CD14-positive monocyte (primary cell): ENCODE measurements around the gene SMIM43. TPM values are rescaled to one million over a fixed set of nuclear protein-coding genes. Genes with fewer than 3 reads are reported as not detected.

Experiments
- DNase-seq, 3 donors: peaks; one replicate each; pipeline ENCODE4 v3.0.0-alpha.2; 2011 to 2022
- H2AFZ ChIP-seq: 2 replicates; pipeline ENCODE4 v1.6.0; 2012; ENCODE audit warnings: mild to moderate bottlenecking, low read depth, low read length, inconsistent platforms; ENCODE audit not compliant: insufficient read depth, poor library complexity, severe bottlenecking
- H3K27ac ChIP-seq, 2 donors: 1 replicate in 1 of 2; 2 replicates in 1 of 2; pipeline ENCODE4 v1.5.1; 2012 to 2013; ENCODE audit warnings: low read length in 2 of 2, control low read depth in 1 of 2, inconsistent platforms in 1 of 2, low read depth in 1 of 2, mild to moderate bottlenecking in 1 of 2
- H3K27me3 ChIP-seq, 2 donors: one replicate each; pipeline versions ENCODE4 v1.6.0 to v1.6.1; 2011 to 2013; ENCODE audit warnings: low read length in 2 of 2; ENCODE audit not compliant: control insufficient read depth in 2 of 2, insufficient read depth in 2 of 2
- H3K36me3 ChIP-seq, 2 donors: replicated peaks in 1 of 2; 1 replicate in 1 of 2; 2 replicates in 1 of 2; pipeline versions ENCODE4 v1.5.1 to v1.6.1; 2012 to 2013; ENCODE audit warnings: low read length in 2 of 2, control low read depth in 1 of 2, inconsistent platforms in 1 of 2, mild to moderate bottlenecking in 1 of 2; ENCODE audit not compliant: insufficient read depth in 2 of 2, control insufficient read depth in 1 of 2
- H3K4me1 ChIP-seq, 2 donors: 1 replicate in 1 of 2; 2 replicates in 1 of 2; pipeline versions ENCODE4 v1.5.1 to v1.6.1; 2012 to 2013; ENCODE audit warnings: low read length in 2 of 2, control low read depth in 1 of 2, inconsistent platforms in 1 of 2, mild to moderate bottlenecking in 1 of 2, moderate library complexity in 1 of 2; ENCODE audit not compliant: insufficient read depth in 2 of 2, control insufficient read depth in 1 of 2
- H3K4me2 ChIP-seq: replicated peaks from 2 replicates; pipeline ENCODE3; 2012; ENCODE audit warnings: low read length, moderate library complexity, mild to moderate bottlenecking; ENCODE audit not compliant: poor library complexity, severe bottlenecking; ENCODE audit errors: extremely low read depth
- H3K4me3 ChIP-seq, 3 experiments: fragments of 200-600 bp in 1 of 3; sonication (generic) in 1 of 3; replicated peaks in 1 of 3; 1 replicate in 2 of 3; 2 replicates in 1 of 3; pipeline ENCODE4 v1.5.1; 2011 to 2013; ENCODE audit warnings: low read length in 3 of 3, mild to moderate bottlenecking in 3 of 3, control low read depth in 2 of 3, low read depth in 2 of 3, inconsistent platforms in 1 of 3, moderate library complexity in 1 of 3
- H3K79me2 ChIP-seq: 2 replicates; pipeline ENCODE4 v1.6.0; 2012; ENCODE audit warnings: mild to moderate bottlenecking, control low read depth, inconsistent platforms, low read length, moderate library complexity; ENCODE audit not compliant: insufficient read depth
- H3K9ac ChIP-seq: 2 replicates; pipeline ENCODE4 v1.6.0; 2017; ENCODE audit warnings: low read length, mild to moderate bottlenecking; ENCODE audit not compliant: insufficient read depth, poor library complexity, severe bottlenecking
- H3K9me3 ChIP-seq, 2 donors: replicated peaks in 1 of 2; 1 replicate in 1 of 2; 2 replicates in 1 of 2; pipeline versions ENCODE4 v1.5.1 to v1.6.1; 2012 to 2013; ENCODE audit warnings: low read length in 2 of 2, control low read depth in 1 of 2; ENCODE audit not compliant: control insufficient read depth in 1 of 2, insufficient read depth in 1 of 2
- H4K20me1 ChIP-seq: 2 replicates; pipeline ENCODE4 v1.6.0; 2012; ENCODE audit warnings: mild to moderate bottlenecking, low read length, control low read depth, moderate library complexity; ENCODE audit not compliant: insufficient read depth
- H3K27ac Mint-ChIP-seq, 7 donors: one replicate each; pipeline ENCODE4 v1.8.0; 2020; ENCODE audit warnings: mild to moderate bottlenecking in 7 of 7, mixed read lengths in 7 of 7, moderate library complexity in 6 of 7, inconsistent platforms in 2 of 7
- H3K27me3 Mint-ChIP-seq, 3 donors: one replicate each; pipeline ENCODE4 v1.8.0; 2021 to 2022; ENCODE audit warnings: low read depth in 3 of 3, mild to moderate bottlenecking in 3 of 3, mixed read lengths in 3 of 3, moderate library complexity in 3 of 3, inconsistent platforms in 1 of 3
- H3K36me3 Mint-ChIP-seq, 2 donors: one replicate each; pipeline ENCODE4 v1.8.0; 2020; ENCODE audit warnings: mixed read lengths in 2 of 2, inconsistent platforms in 1 of 2, mild to moderate bottlenecking in 1 of 2
- H3K4me1 Mint-ChIP-seq: one replicate; pipeline ENCODE4 v1.8.0; 2020; ENCODE audit warnings: mild to moderate bottlenecking, mixed read lengths
- H3K4me3 Mint-ChIP-seq, 2 donors: one replicate each; pipeline ENCODE4 v1.8.0; 2020; ENCODE audit warnings: mild to moderate bottlenecking in 2 of 2, mixed read lengths in 2 of 2, moderate library complexity in 1 of 2
- H3K9me3 Mint-ChIP-seq, 7 donors: one replicate each; pipeline ENCODE4 v1.8.0; 2020 to 2022; ENCODE audit warnings: mixed read lengths in 7 of 7, mild to moderate bottlenecking in 6 of 7, moderate library complexity in 6 of 7, inconsistent platforms in 2 of 7
- WGBS: methylation state at CpG from one replicate; pipeline ENCODE4 v1.1.5; 2013; ENCODE audit warnings: missing lambda C conversion rate; ENCODE audit not compliant: insufficient coverage; 5-methylcytosine and 5-hydroxymethylcytosine counted together
- intact Hi-C, 2 donors: fragments of 100-400 bp; cut with micrococcal nuclease; formaldehyde crosslinking; loops; one replicate each; pipeline versions ENCODE4 v1.15.0 to v1.15.1; 2023
- polyA plus RNA-seq, 3 donors: library from polyadenylated mRNA; depleted of rRNA in 1 of 3; unstranded in 2 of 3; stranded (reverse) in 1 of 3; fragments of 300-500 nt in 2 of 3; fragments of >200 nt in 1 of 3; fragmentation: Illumina TruSeq in 2 of 3; gene quantifications; 1 replicate in 2 of 3; 2 replicates in 1 of 3; pipeline ENCODE4 v1.2.3, GENCODE V29; 2012 to 2021
- TF ChIP-seq, protein P1 (sequence below): fragments of 200-600 bp; IDR thresholded peaks from one replicate; pipeline ENCODE4 v1.8.0; 2022; ENCODE audit warnings: antibody characterized with exemption, mild to moderate bottlenecking

The SMIM43 gene
- polyA plus RNA-seq, 3 donors: not detected

- H3K9me3 Mint-ChIP-seq: no peaks in the 10 kb centered on the region
- no peaks in the 10 kb centered on the region for H3K36me3 Mint-ChIP-seq
- no peaks in the 10 kb centered on the region for H3K4me1 ChIP-seq
- H4K20me1 ChIP-seq: no peaks in the 10 kb centered on the region
- H3K27ac ChIP-seq: no peak overlapping the region
- H3K4me3 ChIP-seq: no peak overlapping the region
- H3K4me2 ChIP-seq: no peak overlapping the region
- H3K27me3 Mint-ChIP-seq: peaks cover 3 to 10% (median 7%) of the 10 kb centered on the region in 3 donors
- H3K9ac ChIP-seq: no peak overlapping the region
- no peaks in the 10 kb centered on the region for H3K79me2 ChIP-seq
- TF ChIP-seq, protein P1, sequence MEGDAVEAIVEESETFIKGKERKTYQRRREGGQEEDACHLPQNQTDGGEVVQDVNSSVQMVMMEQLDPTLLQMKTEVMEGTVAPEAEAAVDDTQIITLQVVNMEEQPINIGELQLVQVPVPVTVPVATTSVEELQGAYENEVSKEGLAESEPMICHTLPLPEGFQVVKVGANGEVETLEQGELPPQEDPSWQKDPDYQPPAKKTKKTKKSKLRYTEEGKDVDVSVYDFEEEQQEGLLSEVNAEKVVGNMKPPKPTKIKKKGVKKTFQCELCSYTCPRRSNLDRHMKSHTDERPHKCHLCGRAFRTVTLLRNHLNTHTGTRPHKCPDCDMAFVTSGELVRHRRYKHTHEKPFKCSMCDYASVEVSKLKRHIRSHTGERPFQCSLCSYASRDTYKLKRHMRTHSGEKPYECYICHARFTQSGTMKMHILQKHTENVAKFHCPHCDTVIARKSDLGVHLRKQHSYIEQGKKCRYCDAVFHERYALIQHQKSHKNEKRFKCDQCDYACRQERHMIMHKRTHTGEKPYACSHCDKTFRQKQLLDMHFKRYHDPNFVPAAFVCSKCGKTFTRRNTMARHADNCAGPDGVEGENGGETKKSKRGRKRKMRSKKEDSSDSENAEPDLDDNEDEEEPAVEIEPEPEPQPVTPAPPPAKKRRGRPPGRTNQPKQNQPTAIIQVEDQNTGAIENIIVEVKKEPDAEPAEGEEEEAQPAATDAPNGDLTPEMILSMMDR: no peak
- H3K27ac Mint-ChIP-seq: no peak overlapping the region
- no peaks in the 10 kb centered on the region for H3K27me3 ChIP-seq
- H2AFZ ChIP-seq: no peak overlapping the region
- no peaks in the 10 kb centered on the region for H3K4me1 Mint-ChIP-seq
- H3K4me3 Mint-ChIP-seq: no peak overlapping the region
- DNase-seq: no peak
- intact Hi-C loops: loop anchor here in 1 of 2 donors (10.0 kb wide), 2 partner anchors 75 to 275 kb away; no protein-coding TSS in a partner anchor
- 86% methylated on average over 1 of the region's 2 CpGs for WGBS
- H3K9me3 ChIP-seq: no peaks in the 10 kb centered on the region
- no peaks in the 10 kb centered on the region for H3K36me3 ChIP-seq
Observed at GRCh38 chr4:121739575-121739974, 25.4 kb downstream of the SMIM43 start.

GRCh38 chr4:121738780-121739535 is 26.0 kb downstream of the SMIM43 start:
- no peaks in the 10 kb centered on the region for H3K36me3 ChIP-seq
- Mint-ChIP-seq H3K4me1 (no peaks in the 10 kb centered on the region), H3K4me3 (no peak overlapping the region), H3K36me3 (no peaks in the 10 kb centered on the region), H3K27ac (no peak overlapping the region), H3K9me3 (no peaks in the 10 kb centered on the region), H3K27me3 (peaks cover 3 to 10% (median 7%) of the 10 kb centered on the region in 3 donors)
- H3K4me2 ChIP-seq: no peak overlapping the region
- 33% methylated on average over 1 of the region's 2 CpGs for WGBS
- H4K20me1 ChIP-seq: no peaks in the 10 kb centered on the region
- no peaks in the 10 kb centered on the region for H3K79me2 ChIP-seq
- H3K9me3 ChIP-seq: no peaks in the 10 kb centered on the region
- H3K27ac ChIP-seq: no peak overlapping the region
- no peaks in the 10 kb centered on the region for H3K27me3 ChIP-seq
- H3K4me3 ChIP-seq: no peak overlapping the region
- H3K9ac ChIP-seq: no peak overlapping the region
- TF ChIP-seq, protein P1: no peak
- DNase-seq: no peak
- H3K4me1 ChIP-seq: no peaks in the 10 kb centered on the region
- no peak overlapping the region for H2AFZ ChIP-seq
- intact Hi-C loops: loop anchor here in 1 of 2 donors (10.0 kb wide), 2 partner anchors 74 to 274 kb away; no protein-coding TSS in a partner anchor
